HUDEP-2 (cell line): ENCODE measurements around the gene SLC25A14.

Experiments
- DNase-seq, 76 experiments: peaks; one replicate each; lab custom pipeline; 2025; ENCODE audit not compliant: unreplicated experiment in 76 of 76; lab: John Stamatoyannopoulos, UW

SLC25A14 gene

DNA sequence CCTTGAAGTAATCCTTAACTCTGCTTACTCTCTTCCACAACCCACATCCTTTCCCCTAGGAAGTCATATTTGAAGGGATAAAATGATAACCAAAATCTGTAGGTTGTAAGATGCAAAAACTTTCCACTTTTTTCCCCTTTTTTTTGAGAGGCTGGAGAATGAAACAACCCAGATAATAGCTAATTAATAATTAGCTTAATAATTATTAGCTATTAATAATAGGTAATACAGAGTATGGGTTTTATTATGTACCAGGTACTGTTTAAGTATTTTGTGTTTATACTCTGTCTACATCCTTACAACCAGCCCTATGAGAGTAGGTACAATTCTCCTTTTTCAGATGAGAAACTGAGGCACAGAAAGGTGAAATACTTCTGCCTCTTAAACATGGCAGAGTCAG lies 36.4 kb downstream of the SLC25A14 start:
- no peak for DNase-seq

DNA sequence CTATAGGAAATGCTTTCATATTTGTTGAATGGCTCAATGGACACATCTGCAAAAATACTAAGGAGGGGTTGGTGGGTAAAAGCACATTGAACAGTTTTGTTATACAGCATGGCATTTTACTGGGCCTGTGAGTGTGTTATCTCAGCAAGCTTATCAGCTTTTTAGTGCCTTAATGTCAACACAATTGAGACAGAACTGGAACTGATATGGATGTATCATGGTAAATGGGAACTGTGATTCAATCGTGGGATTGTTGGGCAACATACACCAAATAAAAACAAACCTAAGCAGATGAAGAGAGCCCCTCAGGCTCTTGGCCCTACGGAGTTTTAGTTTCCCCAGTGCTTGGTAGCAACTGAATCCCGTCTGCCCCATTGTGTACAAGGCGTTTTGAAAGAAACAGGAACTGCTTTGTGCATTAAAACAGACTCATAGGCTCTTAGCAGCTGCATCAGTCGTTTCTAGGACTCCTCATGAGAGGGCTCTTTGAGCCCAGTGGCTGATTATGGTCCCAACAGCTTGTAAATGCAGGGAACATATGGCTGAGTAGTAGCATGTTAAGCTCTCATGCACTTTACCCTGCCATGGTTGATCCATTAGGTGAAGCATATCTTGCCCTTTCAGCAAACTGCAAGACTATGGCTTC lies 38.4 kb downstream of the SLC25A14 start:
- no peak for DNase-seq

DNA sequence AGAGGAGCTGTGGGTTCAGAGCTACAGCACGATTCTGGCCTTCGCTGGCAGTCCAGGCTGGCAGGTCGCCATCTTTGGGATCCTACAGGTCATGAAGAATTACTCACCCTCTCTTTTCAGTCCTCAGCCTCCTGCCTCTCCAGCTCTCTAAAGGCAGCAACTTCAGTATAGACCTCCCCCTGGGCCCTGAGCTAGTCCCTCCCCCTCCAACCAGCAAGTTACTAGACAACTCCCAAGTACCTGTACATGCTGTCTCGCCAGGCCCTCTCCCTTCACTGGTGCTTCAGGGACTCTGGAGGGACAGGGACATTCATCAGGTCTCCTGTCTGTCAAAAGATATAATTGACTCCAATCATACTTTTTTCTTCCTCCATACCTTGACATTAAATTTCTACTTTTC lies 45.8 kb downstream of the SLC25A14 start, which contains the start of gene GPR119:
GPR119 (minus strand) TSS at position 155 of the 400 bp plus-strand sequence. CDS start 227 bp downstream, outside the sequence.
- no peak for DNase-seq

DNA sequence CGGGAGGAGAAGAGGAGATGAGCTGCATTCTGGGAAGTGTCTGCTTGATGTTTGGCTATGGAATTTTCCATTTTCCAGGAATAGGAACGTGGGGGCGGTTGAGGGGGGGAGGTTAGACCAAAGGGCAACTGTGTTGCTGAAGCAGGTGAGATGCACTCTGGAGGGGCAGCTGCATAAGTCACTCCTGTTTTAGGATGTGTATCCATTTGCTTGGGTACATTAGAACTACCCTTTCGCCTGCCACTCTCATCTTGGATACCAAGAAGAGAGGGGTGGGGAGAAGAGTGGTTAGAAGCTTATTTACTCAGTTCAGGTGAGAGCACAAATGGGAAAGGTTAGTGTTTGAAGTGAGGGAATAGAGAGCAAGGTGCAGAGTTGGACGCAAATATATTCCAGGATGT lies 46.7 kb downstream of the SLC25A14 start:
- DNase-seq, result no peak

DNA sequence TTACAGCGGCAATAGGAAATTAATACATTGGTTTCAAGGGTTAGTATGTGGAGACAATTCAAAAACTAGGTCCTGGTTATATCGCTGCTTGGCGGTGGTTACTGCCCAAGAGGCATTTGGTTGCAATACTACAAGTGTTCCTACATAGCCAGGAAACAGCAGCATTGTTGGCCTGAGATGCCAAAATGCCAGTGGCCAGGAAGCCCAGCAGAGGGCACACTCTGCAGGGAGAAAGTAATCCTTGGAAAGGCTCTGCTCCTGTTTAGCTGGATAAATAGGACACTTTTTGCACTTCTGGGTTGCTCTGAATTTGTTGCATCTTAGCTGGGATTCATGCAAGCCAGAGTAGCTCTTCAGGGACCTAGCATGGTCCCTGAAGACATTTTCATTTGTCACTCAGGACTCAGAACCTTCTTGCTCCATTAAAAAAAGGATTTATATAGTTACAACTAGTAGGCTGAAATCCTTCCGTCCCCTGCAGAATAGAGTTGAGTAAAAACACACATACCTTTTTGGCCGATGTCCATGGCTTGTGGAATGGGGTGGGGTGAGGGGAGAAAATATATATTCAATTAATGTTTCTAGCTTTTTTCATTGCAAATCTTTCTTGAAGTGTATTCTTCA lies 53.8 kb downstream of the SLC25A14 start:
- peak in 13 of 76 experiments; percentile 0 to 23 (median 4) for DNase-seq

DNA sequence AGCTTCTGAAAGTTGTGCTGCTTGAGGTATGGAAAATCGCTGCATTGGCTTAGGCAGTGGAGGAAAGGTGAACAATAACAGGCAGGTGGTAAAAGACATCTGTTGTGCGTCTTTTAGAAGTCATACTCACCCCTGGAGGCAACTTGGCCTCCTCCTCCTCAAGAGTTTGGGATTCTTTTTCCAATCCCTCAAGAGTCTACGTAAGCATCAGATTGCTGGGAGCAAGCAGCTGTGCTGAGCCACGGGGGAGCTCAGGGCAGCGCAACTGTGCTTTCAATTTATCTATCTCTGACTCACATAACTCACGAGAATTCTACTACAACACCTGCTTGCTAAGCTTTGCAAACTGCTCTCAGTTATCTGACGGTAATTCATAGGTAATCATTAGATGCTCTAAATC lies 55.6 kb downstream of the SLC25A14 start:
- no peak for DNase-seq

DNA sequence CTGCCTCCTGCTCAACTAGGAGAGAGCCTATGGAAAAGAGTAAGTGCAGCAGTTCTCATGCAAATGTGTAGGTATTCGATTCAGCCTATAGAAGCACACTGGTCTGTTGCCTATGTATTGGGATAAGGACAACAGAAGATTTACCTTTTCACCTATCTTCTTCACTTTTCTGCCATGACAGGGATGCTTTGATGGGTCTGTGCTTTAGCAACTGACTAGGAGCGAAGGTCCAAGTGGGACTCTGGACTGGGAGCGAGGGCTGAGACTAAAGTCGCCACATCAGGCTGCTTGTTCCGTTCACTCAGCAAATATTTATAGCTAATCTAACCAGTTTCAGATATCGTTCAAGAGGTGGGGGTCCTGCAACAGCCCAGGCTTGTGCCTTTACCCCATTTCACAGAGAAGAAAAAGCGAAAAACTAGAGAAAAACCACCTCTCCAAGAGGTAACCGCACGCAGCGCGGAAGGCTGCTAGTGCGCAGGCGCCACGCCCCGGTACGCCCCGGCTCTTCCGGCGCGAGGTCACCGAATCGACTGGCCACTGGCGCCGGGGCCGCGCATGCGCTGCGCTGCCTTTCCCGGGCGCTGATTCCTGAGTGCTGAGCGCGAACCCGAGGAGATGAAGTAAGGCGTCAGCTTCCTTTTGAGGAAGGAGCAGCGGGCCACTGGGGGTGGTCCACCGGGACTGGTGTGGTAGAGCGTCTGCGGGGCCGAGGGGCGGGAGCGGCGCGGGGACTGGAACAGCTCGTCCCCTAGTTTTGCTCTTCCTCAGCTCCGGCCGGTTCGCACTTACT lies 61.9 kb downstream of the SLC25A14 start, which contains the start of gene RBMX2:
RBMX2 (plus strand) TSS at position 573 of the 793 bp plus-strand sequence; CDS start at position 619, 46 bp downstream.
- DNase-seq, result peak in 70 of 76 experiments; percentile 1 to 69 (median 36)

DNA sequence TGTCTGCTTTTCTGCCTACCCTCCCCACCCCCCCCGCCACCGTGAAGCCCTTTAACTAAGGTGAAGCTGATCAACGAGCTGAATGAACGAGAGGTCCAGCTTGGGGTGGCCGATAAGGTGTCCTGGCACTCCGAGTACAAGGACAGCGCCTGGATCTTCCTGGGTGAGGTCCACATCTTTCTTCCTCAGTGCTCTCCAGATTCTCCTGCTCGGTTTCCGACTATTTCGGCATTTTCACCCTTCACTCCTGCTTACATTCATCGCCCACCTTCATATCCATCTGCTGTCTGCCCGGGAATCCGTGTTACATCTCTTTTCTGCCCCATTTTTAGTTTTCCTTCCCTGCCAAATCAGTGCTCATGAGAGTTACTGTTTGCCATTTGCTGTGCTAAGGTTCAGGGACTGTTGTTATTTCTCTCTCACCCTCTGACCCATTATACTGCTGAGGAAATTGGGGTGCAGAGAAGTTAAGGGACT lies 62.5 kb downstream of the SLC25A14 start:
- no peak for DNase-seq

DNA sequence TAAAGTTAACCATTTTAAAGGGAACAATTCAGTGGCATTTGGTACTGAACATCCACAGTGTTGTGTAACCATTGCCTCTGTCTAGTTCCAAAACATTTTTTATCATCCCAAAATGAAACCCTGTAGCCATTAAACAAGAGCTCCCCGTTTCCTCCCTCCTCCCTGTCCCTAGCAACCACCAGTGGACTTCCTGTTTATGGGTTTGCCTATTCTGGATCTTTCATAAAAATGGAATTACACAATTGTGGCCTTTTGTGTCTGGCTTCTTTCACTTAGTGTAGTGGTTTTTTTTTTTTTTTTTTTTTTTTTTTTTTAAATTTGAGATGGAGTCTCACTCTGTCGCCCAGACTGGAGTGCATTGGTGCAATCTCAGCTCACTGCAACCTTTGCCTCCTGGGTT lies 73.7 kb downstream of the SLC25A14 start:
- no peak for DNase-seq

DNA sequence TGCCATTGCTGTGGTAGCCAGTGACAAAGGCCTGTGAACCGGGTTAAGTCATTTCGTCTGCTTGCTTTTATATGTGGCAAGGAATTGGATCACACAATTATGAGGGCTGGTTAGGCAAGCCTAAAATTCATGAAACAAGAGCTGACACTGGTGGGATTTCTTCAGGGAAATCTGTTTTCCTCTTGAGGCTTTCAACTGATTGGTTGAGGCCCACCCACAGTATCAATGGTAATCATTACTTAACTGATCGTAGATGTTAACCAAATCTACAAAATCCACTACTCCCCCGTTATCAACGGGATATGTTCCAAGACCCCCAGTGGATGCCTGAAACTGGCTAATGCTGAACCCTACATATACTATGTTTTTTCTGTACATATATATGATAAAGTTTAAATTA lies 75.1 kb downstream of the SLC25A14 start:
- DNase-seq, result no peak

DNA sequence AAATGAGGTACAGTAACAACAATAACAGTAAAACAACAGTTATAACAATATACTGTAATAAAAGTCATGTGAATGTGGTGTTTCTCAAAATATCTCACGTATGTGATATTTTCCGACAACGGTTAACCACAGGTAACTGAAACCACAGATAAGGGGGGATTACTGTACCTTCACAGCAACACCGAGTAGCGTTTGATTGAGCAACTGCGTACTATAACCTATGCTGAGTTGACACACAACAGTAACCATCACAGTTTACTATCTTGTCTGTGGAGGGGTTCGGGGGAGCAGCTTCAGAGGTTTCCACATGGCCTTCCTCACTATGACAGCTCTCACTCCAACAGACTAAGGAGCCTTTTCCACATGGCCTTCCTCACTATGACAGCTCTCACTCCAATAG lies 75.5 kb downstream of the SLC25A14 start:
- no peak for DNase-seq

DNA sequence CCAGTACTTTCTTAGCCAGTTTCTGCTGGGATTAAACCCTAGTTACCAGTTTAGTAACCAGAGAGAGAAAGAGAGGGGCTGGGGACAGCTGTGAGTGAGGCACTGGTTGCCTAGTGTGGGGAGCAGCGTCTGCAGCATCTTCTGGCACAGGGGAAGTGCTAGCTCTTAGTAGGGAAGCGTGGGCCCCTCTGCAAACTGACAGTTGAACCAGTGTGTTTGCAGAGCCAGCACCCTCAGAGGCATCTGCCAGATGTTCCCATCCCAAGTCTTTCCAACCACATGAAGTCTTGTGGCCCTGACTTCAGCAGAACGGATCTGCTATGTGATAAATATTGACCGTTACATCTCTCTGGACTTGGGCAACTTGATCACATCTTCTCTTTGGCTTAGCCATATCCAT lies 77.1 kb downstream of the SLC25A14 start:
- no peak for DNase-seq

DNA sequence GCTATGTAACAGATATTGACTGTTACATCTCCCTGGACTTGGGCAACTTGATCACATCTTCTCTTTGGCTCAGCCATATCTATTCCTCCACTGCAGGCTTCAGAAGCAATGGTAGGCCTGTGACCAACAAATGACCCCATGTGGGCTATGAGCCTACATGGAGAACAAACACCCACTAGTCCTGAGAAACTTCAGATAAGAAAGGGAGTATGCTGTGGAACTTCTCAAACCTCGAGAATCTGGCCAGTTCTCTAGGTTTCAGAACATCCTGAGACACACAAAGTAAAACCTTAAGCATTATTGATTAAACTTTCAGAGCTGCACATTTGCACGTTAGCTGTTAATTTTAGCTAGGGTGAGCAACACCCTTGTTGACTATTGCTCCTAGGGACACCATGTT lies 78.3 kb downstream of the SLC25A14 start:
- DNase-seq, result no peak

DNA sequence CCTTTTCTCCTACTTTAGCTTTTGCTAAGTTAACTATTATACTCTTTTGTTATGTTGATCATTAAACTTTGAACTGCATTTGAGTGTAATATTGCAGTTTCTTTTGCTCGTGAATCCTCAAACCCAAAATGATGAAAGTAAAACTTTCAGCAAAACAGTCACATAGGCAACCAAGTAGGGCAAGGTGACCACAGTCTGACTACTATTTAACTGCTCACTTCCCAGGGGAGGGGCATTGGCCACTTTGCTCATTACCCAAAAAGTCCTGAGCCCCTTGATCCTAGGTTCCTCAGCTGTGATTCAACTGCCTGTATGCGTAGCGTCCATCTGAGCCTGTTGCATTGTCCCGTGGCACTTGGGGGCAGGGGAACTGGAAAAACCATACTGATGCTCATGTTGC lies 79.0 kb downstream of the SLC25A14 start:
- DNase-seq, result no peak

DNA sequence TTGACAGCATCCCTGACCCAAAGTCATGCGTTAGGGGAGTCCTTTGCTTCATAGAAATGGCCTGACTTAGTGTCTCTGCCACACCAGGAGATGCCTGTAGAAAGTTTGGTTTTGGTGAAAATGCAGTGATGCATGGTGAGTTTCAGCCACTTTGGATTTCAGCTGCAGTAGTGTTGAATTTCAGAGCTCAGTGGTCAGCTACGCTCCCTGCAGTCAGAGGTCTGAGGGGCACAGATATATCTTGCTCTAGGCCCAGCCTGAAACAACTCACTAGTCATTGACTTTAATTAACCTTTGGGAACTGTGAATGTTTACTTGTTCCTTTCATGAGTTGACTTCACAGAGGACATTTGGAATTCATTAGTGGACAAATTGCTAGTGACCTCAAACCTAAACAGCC lies 79.5 kb downstream of the SLC25A14 start:
- DNase-seq, result no peak
